ENCODE data around the gene C6orf163.

Gene C6orf163

GRCh38 chr6:87407901-87408720 is 63.5 kb downstream of the C6orf163 start, which contains the start of gene CFAP206:
CFAP206 (plus strand) TSS chr6:87407972; CDS start chr6:87409840, 1,868 bp downstream.
- peak; percentile 33; the same call in 1 of the 2 replicates for TF ChIP-seq CTCF (IDR thresholded peaks at IDR 0.05; ENCODE audit: borderline replicate concordance, insufficient read depth, low read depth, low read length)
- peak within 1 kb of the TSS; percentile 85 for H3K4me3 ChIP-seq (ENCODE audit: low read depth, low read length)

- peak overlapping the region; percentile 85 for H3K4me3 ChIP-seq (ENCODE audit: low read depth, low read length)
- no peak for TF ChIP-seq CTCF (IDR thresholded peaks at IDR 0.05; ENCODE audit: borderline replicate concordance, insufficient read depth, low read depth, low read length)
Observed at GRCh38 chr6:87408721-87409155, 64.1 kb downstream of the C6orf163 start.

Measured in GM12875 (cell line).